ENCODE measurements around the gene DUSP12. TPM values are rescaled to one million over a fixed set of nuclear protein-coding genes. Genes with fewer than 3 reads are reported as not detected.

Gene DUSP12
- total and polyA plus RNA-seq, 9 of the 15 experiments (the other 6 are each of a cell fraction or from before 2014, with no cell fraction given), result 10.4 to 81.4 (median 43.6) TPM

DNA sequence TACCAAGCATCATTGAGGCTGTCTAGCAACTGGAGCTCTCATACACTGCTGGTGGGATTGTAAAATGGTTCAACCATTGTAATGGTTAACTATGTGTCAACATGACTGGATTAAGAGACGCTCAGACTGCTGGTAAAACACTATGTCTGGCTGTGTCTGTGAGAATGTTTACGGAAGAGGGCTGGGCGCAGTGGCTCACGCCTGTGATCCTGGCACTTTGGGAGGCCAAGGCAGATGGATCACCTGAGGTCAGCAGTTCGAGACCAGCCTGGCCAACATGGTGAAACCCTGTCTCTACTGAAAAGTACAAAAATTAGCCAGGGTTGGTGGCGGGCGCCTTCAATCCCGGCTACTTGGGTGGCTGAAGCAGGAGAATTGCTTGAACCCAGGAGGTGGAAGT, 47.3 kb upstream of the DUSP12 start:
- H3K4me1 ChIP-seq (replicated peaks in 1 of 2; ENCODE audit: control insufficient read depth in 2 of 2, insufficient read depth in 2 of 2, low read length in 2 of 2), result peaks cover 3 to 15% of the 10 kb centered on the region in 2 experiments; a peak in 4 of 5 replicates
- TF ChIP-seq, protein P1, sequence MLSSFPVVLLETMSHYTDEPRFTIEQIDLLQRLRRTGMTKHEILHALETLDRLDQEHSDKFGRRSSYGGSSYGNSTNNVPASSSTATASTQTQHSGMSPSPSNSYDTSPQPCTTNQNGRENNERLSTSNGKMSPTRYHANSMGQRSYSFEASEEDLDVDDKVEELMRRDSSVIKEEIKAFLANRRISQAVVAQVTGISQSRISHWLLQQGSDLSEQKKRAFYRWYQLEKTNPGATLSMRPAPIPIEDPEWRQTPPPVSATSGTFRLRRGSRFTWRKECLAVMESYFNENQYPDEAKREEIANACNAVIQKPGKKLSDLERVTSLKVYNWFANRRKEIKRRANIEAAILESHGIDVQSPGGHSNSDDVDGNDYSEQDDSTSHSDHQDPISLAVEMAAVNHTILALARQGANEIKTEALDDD (IDR thresholded peaks at IDR 0.05), result peak; percentile 41; the same call in 1 of the 2 replicates
- no peak for TF ChIP-seq KAT7 (CRISPR knock-in tag; IDR thresholded peaks at IDR 0.05; ENCODE audit: borderline replicate concordance)
- TF ChIP-seq, protein P2, sequence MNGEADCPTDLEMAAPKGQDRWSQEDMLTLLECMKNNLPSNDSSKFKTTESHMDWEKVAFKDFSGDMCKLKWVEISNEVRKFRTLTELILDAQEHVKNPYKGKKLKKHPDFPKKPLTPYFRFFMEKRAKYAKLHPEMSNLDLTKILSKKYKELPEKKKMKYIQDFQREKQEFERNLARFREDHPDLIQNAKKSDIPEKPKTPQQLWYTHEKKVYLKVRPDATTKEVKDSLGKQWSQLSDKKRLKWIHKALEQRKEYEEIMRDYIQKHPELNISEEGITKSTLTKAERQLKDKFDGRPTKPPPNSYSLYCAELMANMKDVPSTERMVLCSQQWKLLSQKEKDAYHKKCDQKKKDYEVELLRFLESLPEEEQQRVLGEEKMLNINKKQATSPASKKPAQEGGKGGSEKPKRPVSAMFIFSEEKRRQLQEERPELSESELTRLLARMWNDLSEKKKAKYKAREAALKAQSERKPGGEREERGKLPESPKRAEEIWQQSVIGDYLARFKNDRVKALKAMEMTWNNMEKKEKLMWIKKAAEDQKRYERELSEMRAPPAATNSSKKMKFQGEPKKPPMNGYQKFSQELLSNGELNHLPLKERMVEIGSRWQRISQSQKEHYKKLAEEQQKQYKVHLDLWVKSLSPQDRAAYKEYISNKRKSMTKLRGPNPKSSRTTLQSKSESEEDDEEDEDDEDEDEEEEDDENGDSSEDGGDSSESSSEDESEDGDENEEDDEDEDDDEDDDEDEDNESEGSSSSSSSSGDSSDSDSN (IDR thresholded peaks at IDR 0.05; ENCODE audit: borderline replicate concordance in 1 of 2, low read depth in 2 of 2, low read length in 2 of 2), result no peak
- no peak overlapping the region for H3K4me3 ChIP-seq
- in situ Hi-C loops (cut with MboI), result no loop called here
- POLR2A ChIA-PET, result interaction anchor here (0.7 kb wide), 1 partner anchor 192 kb away, joined by 3 read pairs; no protein-coding TSS in a partner anchor
- no peaks in the 10 kb centered on the region for H3K9me3 ChIP-seq (replicated peaks; ENCODE audit: control insufficient read depth, insufficient read depth, low read depth, low read length)
- ATAC-seq (no peak), FAIRE-seq (no peak), DNase-seq (ENCODE audit: extremely low read depth in 1 of 4, low spot score in 3 of 4) (no peak)
- no peaks in the 10 kb centered on the region for H3K36me3 ChIP-seq (ENCODE audit: control insufficient read depth, insufficient read depth, low read length)
- no peaks in the 10 kb centered on the region for H4K20me1 ChIP-seq (replicated peaks; ENCODE audit: control insufficient read depth, insufficient read depth, low read length)
- no peaks in the 10 kb centered on the region for H3K9me1 ChIP-seq (ENCODE audit: control insufficient read depth, insufficient read depth, low read length)
- intact Hi-C loops (cut with micrococcal nuclease), result no loop called here
- CTCF ChIA-PET (ENCODE audit: low intra/inter-chr PET ratio), result no interaction called here
- BruUV-seq (replicated peaks), result no TSS peak
- 73% methylated on average over 8 of the region's 8 CpGs for WGBS (ENCODE audit: insufficient coverage, low coverage, missing lambda C conversion rate)
- no peak overlapping the region for H3K27ac ChIP-seq (ENCODE audit: extremely low read depth, low read depth, low read length)
- H2AFZ ChIP-seq (ENCODE audit: low read depth, low read length), result no peak overlapping the region
- H3K79me2 ChIP-seq (ENCODE audit: control insufficient read depth, insufficient read depth, low read length), result no peaks in the 10 kb centered on the region
- H3K9ac ChIP-seq (ENCODE audit: insufficient read depth in 1 of 2, low read depth in 2 of 2, low read length in 2 of 2), result no peak overlapping the region
- H3K4me2 ChIP-seq (ENCODE audit: insufficient read depth, low read length), result no peak overlapping the region
- no peaks in the 10 kb centered on the region for H3K27me3 ChIP-seq (ENCODE audit: control insufficient read depth in 2 of 2, insufficient read depth in 2 of 2, low read length in 2 of 2)
